HEK293 (cell line): ENCODE measurements around the gene S100A10.

ENCODE experiments used
- OVOL3 ChIP-seq: fragments of 450-650 bp; formaldehyde crosslinking; IDR thresholded peaks from 2 replicates; pipeline ENCODE4 v1.5.1; 2016; ENCODE audit warnings: missing biosample characterization, missing genetic modification characterization
- SP7 ChIP-seq: fragments of 450-650 bp; formaldehyde crosslinking; IDR thresholded peaks from 2 replicates; pipeline ENCODE4 v1.5.1; 2016; ENCODE audit warnings: missing biosample characterization, missing genetic modification characterization
- ZBTB21 ChIP-seq: fragments of 450-650 bp; formaldehyde crosslinking; IDR thresholded peaks from 2 replicates; pipeline ENCODE4 v1.5.1; 2017; ENCODE audit warnings: missing biosample characterization, missing genetic modification characterization
- ZBTB48 ChIP-seq: fragments of 450-650 bp; formaldehyde crosslinking; IDR thresholded peaks from 2 replicates; pipeline ENCODE4 v1.5.1; 2016; ENCODE audit warnings: missing biosample characterization, missing genetic modification characterization
- ZEB2 ChIP-seq: fragments of 450-650 bp; formaldehyde crosslinking; IDR thresholded peaks from 2 replicates; pipeline ENCODE4 v1.5.1; 2016; ENCODE audit warnings: missing biosample characterization, missing genetic modification characterization
- ZNF114 ChIP-seq: fragments of 450-650 bp; formaldehyde crosslinking; IDR thresholded peaks from 2 replicates; pipeline ENCODE4 v1.5.0; 2017; ENCODE audit warnings: missing biosample characterization, missing genetic modification characterization
- ZNF146 ChIP-seq: fragments of 450-650 bp; formaldehyde crosslinking; IDR thresholded peaks from 2 replicates; pipeline ENCODE4 v1.5.1; 2016; ENCODE audit warnings: missing biosample characterization, missing genetic modification characterization
- ZNF211 ChIP-seq: fragments of 450-650 bp; formaldehyde crosslinking; IDR thresholded peaks from 2 replicates; pipeline ENCODE4 v1.5.1; 2016; ENCODE audit warnings: low read depth, missing biosample characterization, missing genetic modification characterization
- ZNF24 ChIP-seq: fragments of 450-650 bp; formaldehyde crosslinking; IDR thresholded peaks from 2 replicates; pipeline ENCODE4 v1.5.1; 2016; ENCODE audit warnings: missing biosample characterization, missing genetic modification characterization
- ZNF274 ChIP-seq, 2 experiments: fragments of 200-500 bp in 1 of 2; fragments of 450-650 bp in 1 of 2; sonication (Bioruptor generic) in 1 of 2; formaldehyde crosslinking in 1 of 2; IDR thresholded peaks; 2 replicates each; pipeline versions ENCODE4 v1.5.1 to v1.6.1; 2014 to 2016; ENCODE audit warnings: borderline replicate concordance in 1 of 2, inconsistent platforms in 1 of 2, low read length in 1 of 2, missing biosample characterization in 1 of 2, missing genetic modification characterization in 1 of 2
- ZNF335 ChIP-seq: fragments of 450-650 bp; formaldehyde crosslinking; conservative IDR thresholded peaks from 2 replicates; pipeline ENCODE4 v1.5.1; 2016; ENCODE audit warnings: missing biosample characterization, missing genetic modification characterization
- ZNF394 ChIP-seq: fragments of 450-650 bp; formaldehyde crosslinking; IDR thresholded peaks from 2 replicates; pipeline ENCODE4 v1.5.1; 2016; ENCODE audit warnings: missing biosample characterization, missing genetic modification characterization, mild to moderate bottlenecking, moderate library complexity, borderline replicate concordance
- ZNF558 ChIP-seq: fragments of 450-650 bp; formaldehyde crosslinking; IDR thresholded peaks from 2 replicates; pipeline ENCODE4 v1.5.1; 2016; ENCODE audit warnings: missing biosample characterization, missing genetic modification characterization
- ZNF629 ChIP-seq: fragments of 450-650 bp; formaldehyde crosslinking; IDR thresholded peaks from 2 replicates; pipeline ENCODE4 v1.5.1; 2017; ENCODE audit warnings: missing biosample characterization, missing genetic modification characterization
- ZNF660 ChIP-seq: fragments of 450-650 bp; IDR thresholded peaks from 2 replicates; pipeline ENCODE4 v1.5.1; 2018; ENCODE audit warnings: missing biosample characterization, mild to moderate bottlenecking, missing genetic modification characterization
- ZNF785 ChIP-seq: fragments of 450-650 bp; formaldehyde crosslinking; IDR thresholded peaks from 2 replicates; pipeline ENCODE4 v1.5.1; 2016; ENCODE audit warnings: missing biosample characterization, missing genetic modification characterization
- ZNF843 ChIP-seq: fragments of 450-650 bp; formaldehyde crosslinking; IDR thresholded peaks from 2 replicates; pipeline ENCODE4 v1.5.1; 2016; ENCODE audit warnings: missing biosample characterization, missing genetic modification characterization
- ZXDB ChIP-seq: fragments of 450-650 bp; formaldehyde crosslinking; IDR thresholded peaks from 2 replicates; pipeline ENCODE4 v1.5.1; 2016; ENCODE audit warnings: missing biosample characterization, missing genetic modification characterization
- TF ChIP-seq, protein P1 (sequence below): fragments of 450-650 bp; formaldehyde crosslinking; IDR thresholded peaks from 2 replicates; pipeline ENCODE4 v1.5.1; 2016; ENCODE audit warnings: missing biosample characterization, missing genetic modification characterization, borderline replicate concordance
- TF ChIP-seq, protein P2 (sequence below): fragments of 450-650 bp; formaldehyde crosslinking; IDR thresholded peaks from 2 replicates; pipeline ENCODE4 v1.5.1; 2016; ENCODE audit warnings: missing biosample characterization, missing genetic modification characterization
- TF ChIP-seq, protein P3 (sequence below): fragments of 450-650 bp; formaldehyde crosslinking; IDR thresholded peaks from 2 replicates; pipeline ENCODE4 v1.5.1; 2016; ENCODE audit warnings: missing biosample characterization, missing genetic modification characterization
- TF ChIP-seq, protein P4 (sequence below): fragments of 450-650 bp; formaldehyde crosslinking; IDR thresholded peaks from 2 replicates; pipeline ENCODE4 v1.5.1; 2017; ENCODE audit warnings: missing biosample characterization, missing genetic modification characterization
- TF ChIP-seq, protein P5 (sequence below): IDR thresholded peaks from 2 replicates; pipeline ENCODE4 v1.6.1; 2011; ENCODE audit warnings: mild to moderate bottlenecking, low read depth, low read length, borderline replicate concordance
- TF ChIP-seq, protein P6 (sequence below): fragments of 450-650 bp; formaldehyde crosslinking; IDR thresholded peaks from 2 replicates; pipeline ENCODE4 v1.5.1; 2016; ENCODE audit warnings: missing biosample characterization, missing genetic modification characterization

S100A10 gene

DNA sequence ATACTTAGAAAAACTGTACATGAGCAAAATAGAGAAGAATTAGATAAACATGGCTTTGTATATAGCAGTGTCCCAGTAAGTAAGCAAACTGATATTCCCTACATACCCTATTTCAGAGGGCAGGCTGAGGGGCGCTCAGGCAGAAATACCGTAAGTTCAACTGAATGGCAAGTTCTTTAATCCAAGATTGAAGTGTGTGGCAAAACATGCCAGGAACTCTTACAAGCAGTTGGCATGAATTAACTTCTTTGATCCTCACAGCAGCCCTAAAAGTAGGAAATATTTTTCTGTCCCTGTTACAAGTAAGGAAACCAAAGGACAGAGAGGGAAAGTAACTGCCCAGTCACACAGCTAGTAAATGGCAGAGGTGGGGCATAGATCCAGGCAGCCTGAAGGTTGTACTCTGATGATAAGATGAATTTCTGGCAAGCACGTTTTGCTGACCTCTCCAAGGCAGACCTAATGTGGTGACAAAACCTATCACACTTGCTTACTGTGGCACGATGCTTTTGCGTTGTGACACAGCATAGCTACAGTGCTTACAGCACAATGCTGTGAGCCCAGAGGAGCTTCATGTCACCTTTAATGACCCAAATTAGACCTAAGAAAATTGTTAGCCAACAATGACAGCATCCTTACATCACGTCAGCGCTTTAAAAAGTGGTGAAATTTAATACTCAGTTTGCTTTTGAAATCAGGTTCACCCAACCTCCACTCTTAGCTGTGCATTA is 49.4 kb downstream of the S100A10 start (continued):
- TF ChIP-seq, protein P1, sequence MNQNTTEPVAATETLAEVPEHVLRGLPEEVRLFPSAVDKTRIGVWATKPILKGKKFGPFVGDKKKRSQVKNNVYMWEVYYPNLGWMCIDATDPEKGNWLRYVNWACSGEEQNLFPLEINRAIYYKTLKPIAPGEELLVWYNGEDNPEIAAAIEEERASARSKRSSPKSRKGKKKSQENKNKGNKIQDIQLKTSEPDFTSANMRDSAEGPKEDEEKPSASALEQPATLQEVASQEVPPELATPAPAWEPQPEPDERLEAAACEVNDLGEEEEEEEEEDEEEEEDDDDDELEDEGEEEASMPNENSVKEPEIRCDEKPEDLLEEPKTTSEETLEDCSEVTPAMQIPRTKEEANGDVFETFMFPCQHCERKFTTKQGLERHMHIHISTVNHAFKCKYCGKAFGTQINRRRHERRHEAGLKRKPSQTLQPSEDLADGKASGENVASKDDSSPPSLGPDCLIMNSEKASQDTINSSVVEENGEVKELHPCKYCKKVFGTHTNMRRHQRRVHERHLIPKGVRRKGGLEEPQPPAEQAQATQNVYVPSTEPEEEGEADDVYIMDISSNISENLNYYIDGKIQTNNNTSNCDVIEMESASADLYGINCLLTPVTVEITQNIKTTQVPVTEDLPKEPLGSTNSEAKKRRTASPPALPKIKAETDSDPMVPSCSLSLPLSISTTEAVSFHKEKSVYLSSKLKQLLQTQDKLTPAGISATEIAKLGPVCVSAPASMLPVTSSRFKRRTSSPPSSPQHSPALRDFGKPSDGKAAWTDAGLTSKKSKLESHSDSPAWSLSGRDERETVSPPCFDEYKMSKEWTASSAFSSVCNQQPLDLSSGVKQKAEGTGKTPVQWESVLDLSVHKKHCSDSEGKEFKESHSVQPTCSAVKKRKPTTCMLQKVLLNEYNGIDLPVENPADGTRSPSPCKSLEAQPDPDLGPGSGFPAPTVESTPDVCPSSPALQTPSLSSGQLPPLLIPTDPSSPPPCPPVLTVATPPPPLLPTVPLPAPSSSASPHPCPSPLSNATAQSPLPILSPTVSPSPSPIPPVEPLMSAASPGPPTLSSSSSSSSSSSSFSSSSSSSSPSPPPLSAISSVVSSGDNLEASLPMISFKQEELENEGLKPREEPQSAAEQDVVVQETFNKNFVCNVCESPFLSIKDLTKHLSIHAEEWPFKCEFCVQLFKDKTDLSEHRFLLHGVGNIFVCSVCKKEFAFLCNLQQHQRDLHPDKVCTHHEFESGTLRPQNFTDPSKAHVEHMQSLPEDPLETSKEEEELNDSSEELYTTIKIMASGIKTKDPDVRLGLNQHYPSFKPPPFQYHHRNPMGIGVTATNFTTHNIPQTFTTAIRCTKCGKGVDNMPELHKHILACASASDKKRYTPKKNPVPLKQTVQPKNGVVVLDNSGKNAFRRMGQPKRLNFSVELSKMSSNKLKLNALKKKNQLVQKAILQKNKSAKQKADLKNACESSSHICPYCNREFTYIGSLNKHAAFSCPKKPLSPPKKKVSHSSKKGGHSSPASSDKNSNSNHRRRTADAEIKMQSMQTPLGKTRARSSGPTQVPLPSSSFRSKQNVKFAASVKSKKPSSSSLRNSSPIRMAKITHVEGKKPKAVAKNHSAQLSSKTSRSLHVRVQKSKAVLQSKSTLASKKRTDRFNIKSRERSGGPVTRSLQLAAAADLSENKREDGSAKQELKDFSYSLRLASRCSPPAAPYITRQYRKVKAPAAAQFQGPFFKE, result no peak
- TF ChIP-seq ZNF660 (peak; percentile 79), ZNF843 (tag by site-specific recombination) (peak; percentile 60), ZNF785 (tag by site-specific recombination) (no peak), SP7 (tag by site-specific recombination) (peak; percentile 83), ZNF146 (tag by site-specific recombination) (0 out of 2 replicates have a peak, but pooled peaks have one; percentile 2), ZEB2 (peak; percentile 62), OVOL3 (no peak), ZBTB48 (tag by site-specific recombination) (no peak), ZBTB21 (tag by site-specific recombination) (peak; percentile 92), ZNF394 (tag by site-specific recombination) (peak; percentile 59; the same call in 1 of the 2 replicates), ZNF629 (tag by site-specific recombination) (peak; percentile 97), ZXDB (peak; percentile 68), ZNF114 (tag by site-specific recombination) (no peak), ZNF335 (peak; percentile 33), ZNF274 (IDR thresholded peaks at IDR 0.05; ENCODE audit: low read length) (no peak), ZNF274 (tag by site-specific recombination; IDR thresholded peaks at IDR 0.05; ENCODE audit: borderline replicate concordance) (no peak), ZNF24 (tag by site-specific recombination) (peak; percentile 63; the same call in 1 of the 2 replicates), ZNF558 (peak; percentile 20; the same call in 1 of the 2 replicates), ZNF211 (tag by site-specific recombination) (no peak)
- TF ChIP-seq, protein P2, sequence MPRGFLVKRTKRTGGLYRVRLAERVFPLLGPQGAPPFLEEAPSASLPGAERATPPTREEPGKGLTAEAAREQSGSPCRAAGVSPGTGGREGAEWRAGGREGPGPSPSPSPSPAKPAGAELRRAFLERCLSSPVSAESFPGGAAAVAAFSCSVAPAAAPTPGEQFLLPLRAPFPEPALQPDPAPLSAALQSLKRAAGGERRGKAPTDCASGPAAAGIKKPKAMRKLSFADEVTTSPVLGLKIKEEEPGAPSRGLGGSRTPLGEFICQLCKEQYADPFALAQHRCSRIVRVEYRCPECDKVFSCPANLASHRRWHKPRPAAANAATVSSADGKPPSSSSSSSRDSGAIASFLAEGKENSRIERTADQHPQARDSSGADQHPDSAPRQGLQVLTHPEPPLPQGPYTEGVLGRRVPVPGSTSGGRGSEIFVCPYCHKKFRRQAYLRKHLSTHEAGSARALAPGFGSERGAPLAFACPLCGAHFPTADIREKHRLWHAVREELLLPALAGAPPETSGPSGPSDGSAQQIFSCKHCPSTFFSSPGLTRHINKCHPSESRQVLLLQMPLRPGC (tag by site-specific recombination), result peak; percentile 92
- TF ChIP-seq, protein P3, sequence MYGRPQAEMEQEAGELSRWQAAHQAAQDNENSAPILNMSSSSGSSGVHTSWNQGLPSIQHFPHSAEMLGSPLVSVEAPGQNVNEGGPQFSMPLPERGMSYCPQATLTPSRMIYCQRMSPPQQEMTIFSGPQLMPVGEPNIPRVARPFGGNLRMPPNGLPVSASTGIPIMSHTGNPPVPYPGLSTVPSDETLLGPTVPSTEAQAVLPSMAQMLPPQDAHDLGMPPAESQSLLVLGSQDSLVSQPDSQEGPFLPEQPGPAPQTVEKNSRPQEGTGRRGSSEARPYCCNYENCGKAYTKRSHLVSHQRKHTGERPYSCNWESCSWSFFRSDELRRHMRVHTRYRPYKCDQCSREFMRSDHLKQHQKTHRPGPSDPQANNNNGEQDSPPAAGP, result peak; percentile 84
- TF ChIP-seq, protein P4, sequence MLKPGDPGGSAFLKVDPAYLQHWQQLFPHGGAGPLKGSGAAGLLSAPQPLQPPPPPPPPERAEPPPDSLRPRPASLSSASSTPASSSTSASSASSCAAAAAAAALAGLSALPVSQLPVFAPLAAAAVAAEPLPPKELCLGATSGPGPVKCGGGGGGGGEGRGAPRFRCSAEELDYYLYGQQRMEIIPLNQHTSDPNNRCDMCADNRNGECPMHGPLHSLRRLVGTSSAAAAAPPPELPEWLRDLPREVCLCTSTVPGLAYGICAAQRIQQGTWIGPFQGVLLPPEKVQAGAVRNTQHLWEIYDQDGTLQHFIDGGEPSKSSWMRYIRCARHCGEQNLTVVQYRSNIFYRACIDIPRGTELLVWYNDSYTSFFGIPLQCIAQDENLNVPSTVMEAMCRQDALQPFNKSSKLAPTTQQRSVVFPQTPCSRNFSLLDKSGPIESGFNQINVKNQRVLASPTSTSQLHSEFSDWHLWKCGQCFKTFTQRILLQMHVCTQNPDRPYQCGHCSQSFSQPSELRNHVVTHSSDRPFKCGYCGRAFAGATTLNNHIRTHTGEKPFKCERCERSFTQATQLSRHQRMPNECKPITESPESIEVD, result peak; percentile 85
- TF ChIP-seq, protein P5, sequence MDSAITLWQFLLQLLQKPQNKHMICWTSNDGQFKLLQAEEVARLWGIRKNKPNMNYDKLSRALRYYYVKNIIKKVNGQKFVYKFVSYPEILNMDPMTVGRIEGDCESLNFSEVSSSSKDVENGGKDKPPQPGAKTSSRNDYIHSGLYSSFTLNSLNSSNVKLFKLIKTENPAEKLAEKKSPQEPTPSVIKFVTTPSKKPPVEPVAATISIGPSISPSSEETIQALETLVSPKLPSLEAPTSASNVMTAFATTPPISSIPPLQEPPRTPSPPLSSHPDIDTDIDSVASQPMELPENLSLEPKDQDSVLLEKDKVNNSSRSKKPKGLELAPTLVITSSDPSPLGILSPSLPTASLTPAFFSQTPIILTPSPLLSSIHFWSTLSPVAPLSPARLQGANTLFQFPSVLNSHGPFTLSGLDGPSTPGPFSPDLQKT, result no peak
- TF ChIP-seq, protein P6, sequence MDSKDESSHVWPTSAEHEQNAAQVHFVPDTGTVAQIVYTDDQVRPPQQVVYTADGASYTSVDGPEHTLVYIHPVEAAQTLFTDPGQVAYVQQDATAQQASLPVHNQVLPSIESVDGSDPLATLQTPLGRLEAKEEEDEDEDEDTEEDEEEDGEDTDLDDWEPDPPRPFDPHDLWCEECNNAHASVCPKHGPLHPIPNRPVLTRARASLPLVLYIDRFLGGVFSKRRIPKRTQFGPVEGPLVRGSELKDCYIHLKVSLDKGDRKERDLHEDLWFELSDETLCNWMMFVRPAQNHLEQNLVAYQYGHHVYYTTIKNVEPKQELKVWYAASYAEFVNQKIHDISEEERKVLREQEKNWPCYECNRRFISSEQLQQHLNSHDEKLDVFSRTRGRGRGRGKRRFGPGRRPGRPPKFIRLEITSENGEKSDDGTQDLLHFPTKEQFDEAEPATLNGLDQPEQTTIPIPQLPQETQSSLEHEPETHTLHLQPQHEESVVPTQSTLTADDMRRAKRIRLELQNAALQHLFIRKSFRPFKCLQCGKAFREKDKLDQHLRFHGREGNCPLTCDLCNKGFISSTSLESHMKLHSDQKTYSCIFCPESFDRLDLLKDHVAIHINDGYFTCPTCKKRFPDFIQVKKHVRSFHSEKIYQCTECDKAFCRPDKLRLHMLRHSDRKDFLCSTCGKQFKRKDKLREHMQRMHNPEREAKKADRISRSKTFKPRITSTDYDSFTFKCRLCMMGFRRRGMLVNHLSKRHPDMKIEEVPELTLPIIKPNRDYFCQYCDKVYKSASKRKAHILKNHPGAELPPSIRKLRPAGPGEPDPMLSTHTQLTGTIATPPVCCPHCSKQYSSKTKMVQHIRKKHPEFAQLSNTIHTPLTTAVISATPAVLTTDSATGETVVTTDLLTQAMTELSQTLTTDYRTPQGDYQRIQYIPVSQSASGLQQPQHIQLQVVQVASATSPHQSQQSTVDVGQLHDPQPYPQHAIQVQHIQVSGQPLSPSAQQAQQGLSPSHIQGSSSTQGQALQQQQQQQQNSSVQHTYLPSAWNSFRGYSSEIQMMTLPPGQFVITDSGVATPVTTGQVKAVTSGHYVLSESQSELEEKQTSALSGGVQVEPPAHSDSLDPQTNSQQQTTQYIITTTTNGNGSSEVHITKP (tag by site-specific recombination), result peak; percentile 66
